SJSA1 (cell line): ENCODE measurements around the gene ABCG1. TPM values are rescaled to one million over a fixed set of nuclear protein-coding genes. Genes with fewer than 3 reads are reported as not detected.

Experiments
- DNase-seq, 2 experiments: peaks; one replicate each; pipeline ENCODE4 v3.0.0-alpha.2; 2015 to 2020; ENCODE audit warnings: low spot score in 2 of 2, low read depth in 1 of 2
- H3K27ac ChIP-seq: fragments of 250-450 bp; sonication (Bioruptor Pico); 2 replicates; pipeline ENCODE4 v1.5.1; 2020; ENCODE audit warnings: mild to moderate bottlenecking, moderate library complexity
- H3K27me3 ChIP-seq: fragments of 250-450 bp; sonication (Bioruptor Pico); replicated peaks from 2 replicates; pipeline ENCODE4 v1.5.1; 2020; ENCODE audit warnings: mild to moderate bottlenecking, moderate library complexity
- H3K36me3 ChIP-seq: fragments of 250-450 bp; sonication (Bioruptor Pico); 2 replicates; pipeline ENCODE4 v1.5.1; 2020; ENCODE audit warnings: mild to moderate bottlenecking
- H3K4me1 ChIP-seq: fragments of 250-450 bp; sonication (Bioruptor Pico); replicated peaks from 2 replicates; pipeline ENCODE4 v1.6.1; 2021; ENCODE audit warnings: mild to moderate bottlenecking
- H3K4me3 ChIP-seq: fragments of 250-450 bp; sonication (Bioruptor Pico); 2 replicates; pipeline ENCODE4 v1.5.1; 2020; ENCODE audit warnings: mild to moderate bottlenecking
- H3K9me3 ChIP-seq: fragments of 250-450 bp; sonication (Bioruptor Pico); replicated peaks from 2 replicates; pipeline ENCODE4 v1.5.1; 2020; ENCODE audit warnings: mild to moderate bottlenecking
- total RNA-seq: library from RNA; depleted of rRNA; stranded (reverse); fragments of >200 nt; shearing (Covaris generic); gene quantifications from 2 replicates; pipeline ENCODE4 v1.2.3, GENCODE V29; 2014

The ABCG1 gene
- total RNA-seq, 1 experiment from 2014 or later, result 11.5 TPM

DNA sequence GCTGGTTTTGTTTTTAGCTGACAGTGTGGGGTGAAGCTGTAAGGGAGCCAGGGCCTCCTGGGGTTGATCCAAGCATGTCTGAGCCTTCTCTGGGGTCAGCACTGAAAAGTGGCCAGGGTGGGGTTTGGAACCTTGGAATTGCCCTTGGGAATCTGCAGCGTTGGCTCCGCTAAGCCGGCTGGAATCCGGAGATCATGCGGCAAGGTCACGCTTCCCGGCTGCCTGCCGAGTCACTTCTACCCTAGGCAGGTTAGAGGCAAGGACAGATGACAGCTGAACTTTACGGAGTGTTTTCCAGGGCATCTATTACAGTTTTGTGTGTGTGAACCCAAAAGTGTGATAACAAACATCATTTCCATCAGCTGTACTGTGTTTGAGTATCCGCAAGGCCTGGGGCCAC is 17.1 kb downstream of the ABCG1 start:
- peaks cover 26% of the 10 kb centered on the region for H3K4me1 ChIP-seq
- no peak overlapping the region for H3K4me3 ChIP-seq
- no peak overlapping the region for H3K27ac ChIP-seq
- H3K9me3 ChIP-seq, result no peaks in the 10 kb centered on the region
- no peak for DNase-seq
- H3K36me3 ChIP-seq, result no peaks in the 10 kb centered on the region
- no peaks in the 10 kb centered on the region for H3K27me3 ChIP-seq

DNA sequence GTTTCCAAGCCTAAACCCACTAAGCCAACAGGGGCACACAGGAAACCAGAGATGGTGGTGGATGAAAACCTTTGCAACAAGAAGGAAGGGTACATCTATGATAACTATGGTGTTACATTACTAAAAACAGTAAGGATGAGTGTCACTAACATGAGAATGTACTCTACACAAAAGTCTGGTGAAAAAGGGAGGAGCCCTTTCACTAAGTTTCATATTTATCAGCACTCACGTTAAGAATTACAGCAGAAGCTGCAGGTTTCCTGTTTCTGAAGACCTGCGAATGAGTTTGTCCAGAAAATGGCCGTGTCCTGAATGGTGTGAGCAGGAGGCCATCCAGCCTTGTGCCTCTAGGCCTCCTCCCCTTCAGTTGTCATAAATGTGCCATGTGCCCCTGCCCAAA is 17.8 kb downstream of the ABCG1 start:
- no peak overlapping the region for H3K27ac ChIP-seq
- H3K4me3 ChIP-seq, result no peak overlapping the region
- no peaks in the 10 kb centered on the region for H3K9me3 ChIP-seq
- no peak for DNase-seq
- H3K27me3 ChIP-seq, result no peaks in the 10 kb centered on the region
- peaks cover 26% of the 10 kb centered on the region for H3K4me1 ChIP-seq
- H3K36me3 ChIP-seq, result no peaks in the 10 kb centered on the region

DNA sequence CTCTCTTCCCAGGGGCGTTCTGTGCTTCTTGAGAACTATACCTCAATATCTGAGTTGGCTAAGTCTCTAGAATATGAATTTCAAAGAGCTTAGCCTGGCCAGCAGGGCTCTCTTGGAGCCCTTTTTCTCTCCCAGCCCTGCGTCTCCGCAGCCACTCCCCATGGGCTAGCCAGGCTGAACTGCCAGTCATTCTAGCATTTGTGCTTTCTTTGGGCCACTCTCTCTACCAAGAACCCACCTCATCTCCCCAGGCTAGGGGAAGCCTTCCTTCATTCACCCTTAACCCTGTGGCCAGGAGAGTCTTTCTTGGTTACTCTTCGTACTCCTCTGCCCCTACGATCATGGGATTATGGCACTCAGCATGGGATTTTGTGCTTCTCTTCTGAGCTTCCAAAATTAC is 18.2 kb downstream of the ABCG1 start:
- H3K4me3 ChIP-seq, result no peak overlapping the region
- H3K4me1 ChIP-seq, result peaks cover 26% of the 10 kb centered on the region
- no peaks in the 10 kb centered on the region for H3K9me3 ChIP-seq
- H3K27me3 ChIP-seq, result no peaks in the 10 kb centered on the region
- H3K27ac ChIP-seq, result no peak overlapping the region
- DNase-seq, result no peak
- H3K36me3 ChIP-seq, result no peaks in the 10 kb centered on the region

DNA sequence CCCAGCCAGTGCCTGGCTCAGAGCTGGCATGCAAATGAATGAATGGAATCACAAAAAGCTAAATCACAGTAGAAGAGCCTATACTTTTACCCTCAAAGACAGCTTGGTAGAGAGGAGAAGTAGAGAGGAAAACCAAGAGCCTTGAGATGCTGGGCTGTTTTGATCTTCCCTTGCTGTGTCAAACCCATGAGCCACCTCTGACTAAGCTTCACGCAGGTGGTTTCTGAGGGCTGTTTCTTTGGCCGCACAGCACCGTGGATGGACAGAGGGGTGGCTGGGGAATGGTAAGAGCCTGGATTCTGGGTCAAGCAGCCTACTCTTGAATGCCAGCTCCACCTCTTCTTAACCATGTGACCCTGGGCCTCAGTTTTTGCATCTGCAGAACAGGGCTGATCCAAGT is 18.6 kb downstream of the ABCG1 start:
- DNase-seq, result no peak
- Histone ChIP-seq H3K4me3 (no peak overlapping the region), H3K27ac (no peak overlapping the region), H3K27me3 (no peaks in the 10 kb centered on the region), H3K9me3 (no peaks in the 10 kb centered on the region), H3K4me1 (peaks cover 26% of the 10 kb centered on the region), H3K36me3 (no peaks in the 10 kb centered on the region)

DNA sequence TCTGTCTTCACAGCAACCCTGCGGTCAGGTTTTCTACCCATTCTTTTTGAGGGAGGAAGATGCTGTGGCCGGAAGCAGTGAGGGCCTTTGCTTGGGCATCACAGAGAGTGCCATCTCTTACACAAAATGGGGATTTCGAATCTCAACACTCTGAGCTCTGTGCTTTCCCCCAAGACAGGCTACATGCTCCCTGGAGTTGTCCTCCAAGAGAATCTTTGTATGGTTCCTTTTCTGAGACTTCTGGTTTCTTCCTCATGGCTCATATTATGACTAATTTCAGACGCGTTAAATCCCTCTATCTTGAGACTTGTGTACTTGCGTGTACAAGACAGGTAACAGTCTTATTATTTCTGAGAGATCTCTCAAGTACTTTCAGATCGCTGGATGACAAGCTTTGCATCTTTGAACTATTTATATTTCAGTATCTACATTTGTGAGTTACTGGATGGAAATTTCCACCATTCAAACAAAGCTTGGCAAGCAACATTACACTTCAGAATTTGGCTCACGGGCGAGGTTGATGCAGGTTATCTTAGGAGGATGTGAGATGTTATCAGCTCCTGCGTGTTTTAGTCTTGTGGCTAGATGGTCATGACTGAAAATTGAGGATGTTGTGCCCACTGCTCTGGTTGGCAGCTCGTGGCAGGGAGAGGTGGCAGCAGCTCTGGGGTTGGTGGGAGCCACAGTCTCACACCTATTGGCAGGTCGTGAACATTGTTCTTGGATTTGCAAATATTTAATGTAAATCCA is 19.4 kb downstream of the ABCG1 start:
- Histone ChIP-seq H3K27ac (no peak overlapping the region), H3K27me3 (no peaks in the 10 kb centered on the region)

DNA sequence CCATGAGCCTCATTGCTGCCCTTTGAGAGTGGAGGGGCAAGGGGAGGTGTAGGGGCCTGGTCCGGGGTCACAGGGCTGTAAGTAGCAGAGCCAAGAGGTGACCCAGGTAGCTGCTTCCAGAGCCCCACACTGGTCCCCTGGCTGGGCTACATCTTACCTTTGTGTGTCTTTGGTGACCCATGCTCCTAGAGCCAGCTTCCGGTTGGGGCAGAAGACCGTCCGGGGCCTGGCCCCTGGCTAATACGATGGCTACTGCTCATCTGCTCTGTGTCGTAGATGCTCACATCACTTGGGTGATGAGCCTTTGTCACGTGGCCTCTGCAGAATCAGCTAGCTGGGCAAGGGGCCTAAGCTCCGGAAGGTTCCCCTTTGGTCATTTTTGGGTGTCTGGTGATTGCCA is 20.6 kb downstream of the ABCG1 start:
- no peak overlapping the region for H3K27ac ChIP-seq
- H3K4me1 ChIP-seq, result peaks cover 8% of the 10 kb centered on the region
- DNase-seq, result no peak

More for the DNA sequence above, 19.4 kb downstream of the ABCG1 start:
- H3K36me3 ChIP-seq, result no peaks in the 10 kb centered on the region
- H3K9me3 ChIP-seq, result no peaks in the 10 kb centered on the region
- peaks cover 20% of the 10 kb centered on the region for H3K4me1 ChIP-seq
- DNase-seq, result no peak
- no peak overlapping the region for H3K4me3 ChIP-seq

DNA sequence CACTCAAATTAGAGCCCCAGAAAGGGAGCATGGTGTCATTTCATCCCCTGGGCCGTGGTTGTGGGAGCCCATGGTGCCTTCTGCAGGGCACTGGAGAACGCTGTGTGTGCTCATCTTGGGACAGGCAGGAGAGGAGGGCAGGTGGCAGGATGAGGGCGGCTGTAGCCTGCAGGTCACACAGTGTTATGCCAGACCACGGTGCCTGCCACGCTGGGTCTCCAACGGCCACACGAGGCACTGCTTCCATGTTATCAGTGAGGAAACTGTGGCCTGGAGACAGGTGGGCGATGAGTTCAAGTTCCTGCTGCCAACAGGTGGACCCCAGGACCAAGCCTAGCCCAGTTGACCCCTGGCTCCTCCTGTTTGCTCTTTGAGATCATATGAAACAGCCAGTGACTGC is 21.0 kb downstream of the ABCG1 start:
- no peaks in the 10 kb centered on the region for H3K27me3 ChIP-seq
- no peak for DNase-seq
- no peaks in the 10 kb centered on the region for H3K9me3 ChIP-seq
- H3K4me3 ChIP-seq, result no peak overlapping the region
- H3K27ac ChIP-seq, result no peak overlapping the region
- H3K36me3 ChIP-seq, result no peaks in the 10 kb centered on the region
- H3K4me1 ChIP-seq, result peaks cover 3% of the 10 kb centered on the region

More for the DNA sequence above, 20.6 kb downstream of the ABCG1 start:
- no peak overlapping the region for H3K4me3 ChIP-seq
- no peaks in the 10 kb centered on the region for H3K27me3 ChIP-seq
- no peaks in the 10 kb centered on the region for H3K9me3 ChIP-seq
- no peaks in the 10 kb centered on the region for H3K36me3 ChIP-seq

DNA sequence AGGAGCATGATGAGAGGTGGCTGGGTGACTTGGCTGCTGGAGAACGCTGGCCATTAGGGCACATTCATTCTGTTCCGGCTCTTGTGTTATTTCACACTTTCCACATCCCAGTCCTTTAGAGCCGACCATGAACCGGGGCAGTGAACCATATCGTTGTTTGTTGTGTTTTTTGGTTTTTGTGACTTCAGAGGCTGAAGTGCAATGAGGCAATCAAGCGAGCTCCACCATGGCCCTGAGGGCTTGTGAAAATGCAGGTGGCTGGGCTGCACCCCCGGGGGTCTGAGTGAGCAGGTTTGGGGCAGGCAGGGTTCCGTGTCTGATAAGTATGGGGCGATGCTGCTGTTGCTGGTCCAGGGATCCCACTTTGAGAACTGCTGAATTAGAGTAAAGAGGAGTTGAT is 23.7 kb downstream of the ABCG1 start:
- no peaks in the 10 kb centered on the region for H3K36me3 ChIP-seq
- H3K27ac ChIP-seq, result no peak overlapping the region
- H3K4me1 ChIP-seq, result no peaks in the 10 kb centered on the region; the same call in 1 of the 2 replicates
- no peak overlapping the region for H3K4me3 ChIP-seq
- H3K27me3 ChIP-seq, result no peaks in the 10 kb centered on the region
- DNase-seq, result no peak
- no peaks in the 10 kb centered on the region for H3K9me3 ChIP-seq

DNA sequence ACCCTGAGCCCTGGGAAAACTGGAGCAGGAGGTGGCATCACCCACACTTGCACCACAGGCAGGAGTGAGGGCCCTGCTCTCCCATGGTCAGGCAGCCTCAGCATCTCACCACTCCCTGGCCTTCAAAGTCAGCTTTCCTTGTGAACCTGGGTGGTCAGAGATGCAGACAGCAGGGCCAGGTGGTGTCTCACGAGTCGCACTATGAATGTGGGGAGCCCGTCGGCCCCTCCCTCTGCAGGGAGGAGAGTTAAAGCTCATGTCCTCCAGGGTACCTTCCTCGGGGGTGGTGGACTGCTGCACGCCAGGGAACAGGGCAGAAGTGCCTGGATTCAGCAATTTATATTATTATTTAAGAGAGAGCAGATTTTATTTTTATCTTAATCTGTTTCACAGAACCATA is 24.1 kb downstream of the ABCG1 start:
- no peaks in the 10 kb centered on the region for H3K9me3 ChIP-seq
- no peaks in the 10 kb centered on the region; the same call in 1 of the 2 replicates for H3K4me1 ChIP-seq
- H3K4me3 ChIP-seq, result no peak overlapping the region
- no peak for DNase-seq
- no peaks in the 10 kb centered on the region for H3K36me3 ChIP-seq
- H3K27me3 ChIP-seq, result no peaks in the 10 kb centered on the region
- H3K27ac ChIP-seq, result no peak overlapping the region

DNA sequence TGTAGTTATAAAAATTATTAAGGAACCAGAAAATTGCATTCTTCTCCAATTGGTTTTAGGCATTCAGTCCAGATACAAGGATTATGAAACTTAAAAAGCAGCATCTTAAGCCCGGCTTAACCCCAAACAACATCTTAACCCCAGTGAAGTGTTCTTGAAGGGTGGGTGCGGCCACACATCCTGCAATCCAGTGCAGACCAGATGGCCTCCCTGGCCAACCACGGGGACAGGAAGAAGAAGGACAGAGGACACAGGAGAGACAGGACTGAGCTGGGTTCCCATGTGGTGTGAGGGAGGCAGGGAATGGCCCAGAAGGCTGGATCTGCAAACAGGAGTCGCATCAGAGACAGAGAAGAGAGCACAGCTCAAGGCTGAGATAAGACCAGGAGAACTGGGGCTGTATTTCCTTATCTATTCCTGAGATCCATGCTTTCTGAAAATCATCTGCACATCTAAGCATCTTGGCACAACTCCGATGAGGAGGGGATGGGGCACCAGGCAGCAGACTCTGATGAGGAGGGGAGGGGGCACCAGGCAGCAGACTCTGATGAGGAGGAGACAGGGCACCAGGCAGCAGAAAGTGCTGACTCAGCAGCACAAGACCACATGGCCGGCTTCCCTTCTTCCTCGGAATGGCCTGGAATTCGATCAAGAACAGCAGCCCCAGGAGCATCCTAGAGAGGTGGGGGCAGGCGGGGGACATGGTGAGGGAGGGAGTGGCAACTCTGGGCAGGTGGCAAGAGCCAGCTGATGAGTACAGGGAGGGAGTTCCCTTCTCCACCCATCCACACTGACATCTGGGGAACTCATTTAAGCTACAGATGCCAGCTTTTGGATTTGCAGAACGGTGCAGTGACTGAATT is 26.6 kb downstream of the ABCG1 start:
- H3K27me3 ChIP-seq, result no peaks in the 10 kb centered on the region
- H3K9me3 ChIP-seq, result no peaks in the 10 kb centered on the region
- H3K4me3 ChIP-seq, result no peak overlapping the region
- DNase-seq, result no peak
- no peaks in the 10 kb centered on the region; the same call in 1 of the 2 replicates for H3K36me3 ChIP-seq
- H3K4me1 ChIP-seq, result peaks cover 13% of the 10 kb centered on the region
- no peak overlapping the region for H3K27ac ChIP-seq

DNA sequence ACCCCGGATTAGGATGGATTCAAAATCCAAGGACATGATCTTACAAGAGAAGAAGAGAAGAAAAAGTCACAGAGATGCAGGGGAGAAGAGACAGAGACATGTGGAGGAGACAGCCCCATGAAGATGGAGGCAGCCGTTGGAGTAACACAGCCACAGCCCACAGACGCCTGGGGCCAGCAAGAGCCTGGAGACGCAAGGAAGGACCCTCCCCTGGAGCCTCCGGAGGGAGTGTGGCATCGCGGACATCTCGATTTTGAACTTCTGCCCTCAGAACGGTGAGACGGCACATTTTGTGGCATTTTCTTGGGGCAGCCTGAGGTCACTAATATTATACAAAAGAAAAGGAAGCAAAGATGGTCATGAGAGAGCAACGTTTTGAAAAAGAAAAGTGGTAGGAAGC is 28.8 kb downstream of the ABCG1 start:
- peaks cover 30% of the 10 kb centered on the region for H3K4me1 ChIP-seq
- H3K27me3 ChIP-seq, result no peaks in the 10 kb centered on the region
- no peak for DNase-seq
- H3K4me3 ChIP-seq, result no peak overlapping the region
- H3K36me3 ChIP-seq, result no peaks in the 10 kb centered on the region; the same call in 1 of the 2 replicates
- no peak overlapping the region for H3K27ac ChIP-seq
- H3K9me3 ChIP-seq, result no peaks in the 10 kb centered on the region

DNA sequence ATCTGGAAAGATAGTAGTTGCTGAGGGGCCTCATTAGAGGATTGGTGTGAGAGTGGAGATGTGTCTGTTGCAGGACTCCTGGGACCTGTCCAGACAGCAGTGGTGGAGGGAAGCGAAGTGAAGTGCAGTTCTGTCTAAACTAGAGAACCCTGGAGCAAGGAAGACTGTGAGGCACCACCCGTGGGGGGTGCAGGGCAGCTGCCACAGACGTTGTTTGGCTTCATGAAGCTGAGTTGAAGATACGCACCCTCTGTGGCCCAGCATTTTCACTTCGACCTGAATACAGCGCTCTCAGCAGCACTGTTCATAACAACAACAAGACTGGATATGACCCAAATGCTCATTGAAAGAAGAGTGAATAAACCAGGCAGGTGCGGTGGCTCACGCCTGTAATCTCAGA is 29.3 kb downstream of the ABCG1 start:
- H3K27me3 ChIP-seq, result no peaks in the 10 kb centered on the region

DNA sequence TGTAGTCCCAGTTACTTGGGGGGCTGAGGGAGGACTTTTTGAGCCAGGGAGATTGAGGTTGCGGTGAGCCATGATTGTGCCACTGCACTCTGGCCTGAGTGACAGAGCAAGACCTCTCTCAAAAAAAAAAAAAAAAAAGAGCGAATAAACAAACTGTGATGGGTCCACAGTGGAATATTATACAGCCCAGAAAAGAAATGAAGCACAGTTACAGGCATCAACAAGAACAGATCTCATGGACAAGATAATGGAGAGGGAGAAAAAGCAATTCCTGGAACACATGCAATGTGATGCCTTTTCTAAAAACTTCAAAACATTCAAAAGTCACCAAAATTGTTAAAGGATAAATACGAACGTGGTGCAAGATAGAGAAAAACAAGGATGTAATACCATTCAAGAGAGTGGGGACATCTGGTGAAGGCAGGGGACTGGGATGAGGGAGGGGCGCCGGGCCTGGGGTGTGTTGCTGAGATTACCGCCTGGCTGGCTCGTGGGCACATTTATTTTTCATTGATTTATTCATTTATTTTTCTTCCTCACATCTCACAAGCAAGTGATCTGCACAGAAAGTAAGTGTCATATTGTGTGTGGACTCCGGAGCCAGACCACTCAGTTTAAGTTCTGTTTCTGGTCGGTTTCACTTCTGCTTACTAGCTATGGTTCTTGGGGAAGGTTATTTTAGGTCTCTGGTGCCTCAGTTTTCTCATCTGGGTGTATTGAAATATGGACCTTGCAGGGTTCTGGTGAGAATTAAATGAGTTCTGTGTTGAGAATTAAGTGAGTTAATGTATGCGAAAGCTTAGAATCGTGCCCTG is 30.1 kb downstream of the ABCG1 start:
- Histone ChIP-seq H3K4me3 (no peak overlapping the region), H3K4me1 (peaks cover 30% of the 10 kb centered on the region), H3K9me3 (no peaks in the 10 kb centered on the region), H3K27ac (no peak overlapping the region), H3K27me3 (no peaks in the 10 kb centered on the region), H3K36me3 (no peaks in the 10 kb centered on the region; the same call in 1 of the 2 replicates)
- DNase-seq, result no peak

More for the DNA sequence above, 29.3 kb downstream of the ABCG1 start:
- H3K4me3 ChIP-seq, result no peak overlapping the region
- DNase-seq, result no peak
- peaks cover 30% of the 10 kb centered on the region for H3K4me1 ChIP-seq
- H3K36me3 ChIP-seq, result no peaks in the 10 kb centered on the region; the same call in 1 of the 2 replicates
- H3K27ac ChIP-seq, result no peak overlapping the region
- H3K9me3 ChIP-seq, result no peaks in the 10 kb centered on the region
